Measurements from ENCODE around the gene PRPF6. TPM values are rescaled to one million over a fixed set of nuclear protein-coding genes. Genes with fewer than 3 reads are reported as not detected.

The PRPF6 gene
- total and polyA plus RNA-seq, 2 donors from 2014 or later, result 51.3 to 73.3 TPM

- FAIRE-seq, result no peak
- H3K4me1 ChIP-seq (ENCODE audit: control insufficient read depth in 2 of 3, insufficient read depth in 2 of 3, low read depth in 1 of 3, low read length in 3 of 3), result peaks cover 0 to 3% (median 0%) of the 10 kb centered on the region in 3 donors
- H3K9ac ChIP-seq (ENCODE audit: low read length in 3 of 3), result no peak overlapping the region
- H3K36me3 ChIP-seq (ENCODE audit: control insufficient read depth in 2 of 3, insufficient read depth in 3 of 3, low read length in 3 of 3), result peaks cover 5 to 14% (median 13%) of the 10 kb centered on the region in 3 donors
- peak in 1 of 5 donors; percentile 59 for DNase-seq
- H3K9me3 ChIP-seq (ENCODE audit: control insufficient read depth in 2 of 3, insufficient read depth in 1 of 3, low read length in 3 of 3), result no peaks in the 10 kb centered on the region
- no peak overlapping the region for H3K27ac ChIP-seq (ENCODE audit: low read depth in 2 of 2, low read length in 2 of 2)
- H3K4me3 ChIP-seq (ENCODE audit: low read length in 3 of 3), result no peak overlapping the region
- no peak for TF ChIP-seq CTCF (IDR thresholded peaks at IDR 0.05; ENCODE audit: borderline replicate concordance, extremely low read depth, insufficient read depth)
- intact Hi-C loops (cut with DNase I), result no loop called here
- H3K27me3 ChIP-seq (ENCODE audit: control insufficient read depth, insufficient read depth, low read length), result no peaks in the 10 kb centered on the region
Observed at GRCh38 chr20:63961664-63962425, 19.1 kb upstream of the PRPF6 start.

GRCh38 chr20:63962426-63963347 lies 18.2 kb upstream of the PRPF6 start:
- no peaks in the 10 kb centered on the region for H3K27me3 ChIP-seq (ENCODE audit: control insufficient read depth, insufficient read depth, low read length)
- H3K36me3 ChIP-seq (ENCODE audit: control insufficient read depth in 2 of 3, insufficient read depth in 3 of 3, low read length in 3 of 3), result peaks cover 7 to 16% (median 13%) of the 10 kb centered on the region in 3 donors
- no peaks in the 10 kb centered on the region for H3K4me1 ChIP-seq (ENCODE audit: control insufficient read depth in 2 of 3, insufficient read depth in 2 of 3, low read depth in 1 of 3, low read length in 3 of 3)
- H3K9me3 ChIP-seq (ENCODE audit: control insufficient read depth in 2 of 3, insufficient read depth in 1 of 3, low read length in 3 of 3), result no peaks in the 10 kb centered on the region
- H3K9ac ChIP-seq (ENCODE audit: low read length in 3 of 3), result no peak overlapping the region
- TF ChIP-seq CTCF (IDR thresholded peaks at IDR 0.05; ENCODE audit: borderline replicate concordance, extremely low read depth, insufficient read depth), result no peak
- intact Hi-C loops (cut with DNase I), result no loop called here
- H3K4me3 ChIP-seq (ENCODE audit: low read length in 3 of 3), result no peak overlapping the region
- peak in 1 of 5 donors; percentile 75 for DNase-seq
- no peak for FAIRE-seq
- H3K27ac ChIP-seq (ENCODE audit: low read depth in 2 of 2, low read length in 2 of 2), result no peak overlapping the region

- TF ChIP-seq CTCF (IDR thresholded peaks at IDR 0.05; ENCODE audit: borderline replicate concordance, extremely low read depth, insufficient read depth), result no peak
- H3K4me3 ChIP-seq (ENCODE audit: low read length in 3 of 3), result no peak overlapping the region
- H3K9ac ChIP-seq (ENCODE audit: low read length in 3 of 3), result no peak overlapping the region
- no peaks in the 10 kb centered on the region for H3K27me3 ChIP-seq (ENCODE audit: control insufficient read depth, insufficient read depth, low read length)
- FAIRE-seq, result no peak
- H3K4me1 ChIP-seq (ENCODE audit: control insufficient read depth in 2 of 3, insufficient read depth in 2 of 3, low read depth in 1 of 3, low read length in 3 of 3), result peaks cover 0 to 1% (median 0%) of the 10 kb centered on the region in 3 donors
- H3K36me3 ChIP-seq (ENCODE audit: control insufficient read depth in 2 of 3, insufficient read depth in 3 of 3, low read length in 3 of 3), result peaks cover 7 to 16% (median 13%) of the 10 kb centered on the region in 3 donors
- H3K27ac ChIP-seq (ENCODE audit: low read depth in 2 of 2, low read length in 2 of 2), result no peak overlapping the region
- DNase-seq, result peak in 2 of 5 donors; percentile 50 to 80
- no peaks in the 10 kb centered on the region for H3K9me3 ChIP-seq (ENCODE audit: control insufficient read depth in 2 of 3, insufficient read depth in 1 of 3, low read length in 3 of 3)
- intact Hi-C loops (cut with DNase I), result no loop called here
Observed at GRCh38 chr20:63963348-63963741, 17.6 kb upstream of the PRPF6 start.
